HG03571 (cell line): Measurements from ENCODE around the gene ARNT2.

Experiments used
- ATAC-seq: cut with Tn5 transposase; IDR thresholded peaks from one replicate; pipeline ENCODE4 v1.9.1; 2021; ENCODE audit not compliant: unreplicated experiment

Gene ARNT2

DNA sequence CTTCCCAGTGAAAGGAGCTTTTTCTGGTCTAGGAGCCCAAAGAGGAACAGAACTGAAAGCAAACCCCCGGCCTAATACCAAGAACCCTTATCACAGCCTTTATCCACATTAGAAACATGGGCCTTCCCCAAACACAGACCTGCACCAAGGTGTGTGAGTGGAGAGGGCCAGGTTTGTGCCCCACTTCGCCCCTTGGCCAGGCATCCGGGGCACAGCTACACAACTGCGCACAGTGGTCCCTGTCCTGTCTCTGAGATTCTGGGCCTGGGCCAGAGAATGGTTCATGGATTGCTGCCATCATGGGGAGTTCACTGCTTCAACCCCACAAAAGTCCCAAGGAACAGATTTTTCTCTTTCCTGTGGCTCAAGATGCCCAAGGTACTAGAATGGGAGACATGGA, 165.5 kb downstream of the ARNT2 start:
- ATAC-seq, result no peak

DNA sequence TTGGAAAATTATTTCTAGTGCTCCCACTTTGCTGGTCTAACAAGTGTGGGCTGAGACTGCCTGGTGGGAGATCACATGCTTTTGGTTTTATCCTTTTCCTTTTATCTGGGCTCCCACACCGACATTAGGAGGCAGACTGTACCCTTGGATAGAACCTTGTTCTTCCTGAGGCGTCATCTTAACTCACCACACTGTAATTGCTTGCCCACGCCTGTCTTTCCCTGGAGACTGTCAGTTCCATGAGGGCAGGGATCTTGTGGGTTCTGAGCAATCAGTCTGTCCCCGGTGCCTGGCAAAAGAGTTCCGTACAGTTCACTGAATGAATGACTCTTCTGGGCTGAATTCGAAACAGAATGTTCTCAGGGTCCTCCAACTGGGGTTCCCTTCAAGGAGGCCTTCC, 166.4 kb downstream of the ARNT2 start:
- no peak for ATAC-seq

DNA sequence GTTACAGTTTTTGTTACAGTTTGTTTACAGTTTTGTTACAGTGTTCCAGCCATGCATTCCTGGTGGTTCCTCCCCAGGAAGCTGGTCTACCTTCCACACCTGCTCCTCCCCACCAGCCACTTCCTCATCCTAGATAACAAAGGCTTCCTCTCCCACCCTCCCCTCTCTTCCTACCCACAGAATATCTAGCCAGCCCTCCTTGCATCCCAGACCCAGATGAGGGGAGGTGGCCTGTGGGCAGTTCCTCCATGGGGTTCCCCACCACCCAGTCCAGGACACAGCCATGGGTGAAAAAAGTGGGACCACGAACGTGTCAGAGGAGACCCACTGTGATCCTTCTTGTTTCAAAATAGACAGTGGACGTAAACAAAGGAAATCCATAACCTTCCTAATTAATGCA, 168.2 kb downstream of the ARNT2 start:
- ATAC-seq, result no peak

DNA sequence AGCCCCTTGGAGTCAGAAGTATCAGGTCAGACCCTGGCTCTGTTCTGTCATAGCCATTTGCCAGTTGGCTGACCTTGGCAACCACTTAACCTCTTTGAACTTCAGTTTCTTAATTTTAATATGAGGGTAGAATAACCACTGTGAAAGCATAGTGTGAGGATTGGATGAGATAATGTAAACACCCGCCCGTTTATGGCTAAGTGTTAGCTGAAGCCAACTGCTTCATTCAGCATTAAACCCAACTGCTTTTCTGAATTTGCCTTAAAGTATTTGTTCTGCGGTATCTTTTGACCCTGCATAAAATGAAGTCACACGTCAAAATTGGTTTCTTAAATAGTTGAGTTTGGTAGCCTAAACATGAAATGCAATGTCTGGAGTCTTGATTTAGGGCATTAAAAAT, 169.4 kb downstream of the ARNT2 start:
- ATAC-seq, result no peak

DNA sequence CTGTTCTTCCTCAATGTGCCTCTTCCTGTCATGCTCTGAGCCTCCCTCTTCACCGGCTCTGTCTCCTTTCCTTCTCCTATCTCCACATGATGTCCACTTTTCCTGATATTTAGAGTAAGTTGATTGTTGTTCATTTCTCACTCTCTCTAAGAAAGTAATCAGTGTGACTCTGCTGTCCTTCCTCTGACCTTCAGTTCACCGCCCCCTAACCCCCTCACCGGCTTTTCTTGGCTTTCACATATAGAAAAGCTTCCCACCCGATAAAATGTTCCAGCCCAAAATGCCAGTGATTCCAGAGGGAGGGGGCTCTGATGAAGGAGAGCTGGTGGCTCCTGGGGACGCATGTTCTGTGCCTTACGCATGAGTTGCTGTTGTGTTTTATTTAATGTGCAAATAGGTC, 170.4 kb downstream of the ARNT2 start:
- ATAC-seq, result no peak

DNA sequence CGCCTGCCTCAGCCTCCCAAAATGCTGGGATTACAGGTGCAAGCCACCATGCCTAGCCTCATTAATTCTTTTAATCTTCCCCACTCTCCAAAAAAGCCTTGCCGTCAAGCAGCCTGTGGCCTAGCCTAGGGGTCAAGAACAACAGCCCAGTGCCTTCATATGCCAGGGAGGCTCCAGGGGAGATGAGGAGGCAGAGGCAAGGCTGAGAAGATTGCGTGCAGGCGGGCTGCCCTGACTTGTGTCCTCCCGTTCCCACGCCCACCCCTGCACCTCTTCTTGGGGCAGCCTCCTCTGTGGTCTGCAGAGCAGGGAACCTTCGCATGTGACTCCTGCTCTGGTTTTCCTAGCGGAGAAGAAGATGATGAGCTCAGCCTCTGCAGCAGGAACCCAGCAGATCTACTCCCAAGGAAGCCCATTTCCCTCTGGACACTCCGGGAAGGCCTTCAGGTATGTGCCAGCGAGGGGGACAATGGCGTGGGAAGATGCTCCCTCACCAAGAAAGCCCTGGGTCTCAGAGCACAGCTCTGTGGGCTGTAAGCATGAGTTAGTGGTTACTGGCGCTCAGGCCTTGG, 172.4 kb downstream of the ARNT2 start:
- ATAC-seq, result no peak

DNA sequence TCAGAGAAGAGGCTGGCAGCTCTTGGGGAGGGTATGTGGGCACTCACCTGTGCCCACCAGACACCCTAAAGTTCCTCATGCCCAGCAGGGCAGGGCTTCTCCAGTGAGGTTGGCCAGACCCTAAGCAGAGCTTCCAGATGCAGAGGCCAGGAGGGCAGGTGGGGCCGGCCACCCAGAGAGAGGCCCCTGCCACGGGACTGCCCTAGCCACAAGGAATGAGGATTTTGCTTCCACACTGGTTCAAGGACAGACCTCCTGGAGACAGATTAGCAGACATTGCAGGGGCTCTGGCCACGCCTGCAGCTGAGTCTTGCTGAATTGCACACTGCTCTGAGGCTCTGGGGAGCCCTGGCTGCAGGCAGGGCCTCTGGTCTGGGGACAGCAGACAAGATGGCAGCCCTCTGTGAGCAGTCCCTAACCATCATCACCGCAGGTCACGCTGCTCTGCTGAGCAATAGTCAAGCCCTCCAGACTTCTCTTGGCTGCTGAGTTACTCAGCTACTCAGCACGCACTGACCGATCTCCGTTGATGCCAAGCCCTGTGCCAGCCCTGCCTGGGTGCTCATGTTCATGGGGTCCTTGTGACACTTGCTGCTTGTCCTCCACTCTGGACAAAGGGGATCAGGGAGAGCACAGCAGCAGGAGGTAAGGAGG, 173.5 kb downstream of the ARNT2 start:
- ATAC-seq, result no peak

DNA sequence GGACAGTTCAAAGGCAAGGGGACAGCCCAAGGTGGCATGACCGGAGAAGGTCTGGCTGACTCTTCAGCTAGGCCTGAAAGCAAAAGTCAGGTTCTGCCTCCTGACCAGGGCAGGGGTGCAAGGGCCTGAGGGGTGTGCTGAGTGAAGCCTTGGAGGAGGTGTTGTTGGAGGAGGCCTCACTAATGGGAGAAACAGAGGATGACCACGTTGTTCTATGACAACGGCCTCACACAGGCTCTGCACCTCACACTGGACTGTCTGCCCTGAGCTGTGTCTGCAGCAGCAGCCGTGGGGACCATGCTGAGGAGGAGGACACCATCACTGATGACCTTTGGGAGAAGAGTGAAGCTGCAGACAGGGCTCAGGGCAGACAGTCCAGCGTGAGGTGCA, 174.0 kb downstream of the ARNT2 start:
- no peak for ATAC-seq

DNA sequence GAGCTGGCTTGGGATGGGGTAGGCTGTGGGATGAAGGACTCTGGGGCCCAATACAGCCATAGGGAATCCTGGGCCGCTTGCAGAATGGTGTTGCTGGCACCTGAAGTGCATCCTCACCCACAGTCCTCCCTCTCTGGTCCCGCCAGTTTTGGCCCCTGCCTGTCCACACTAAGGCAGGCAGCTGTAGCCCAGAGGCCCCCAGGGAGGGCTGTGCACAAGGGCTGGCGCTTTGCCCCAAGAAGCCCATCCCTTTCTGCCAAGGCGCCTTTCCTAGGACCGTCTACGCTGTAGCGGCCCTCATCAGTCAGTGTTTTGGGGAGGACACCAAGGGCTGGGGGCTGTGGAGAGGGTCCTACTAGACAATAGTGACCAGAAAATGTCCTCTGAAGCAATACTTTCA, 174.7 kb downstream of the ARNT2 start:
- no peak for ATAC-seq

DNA sequence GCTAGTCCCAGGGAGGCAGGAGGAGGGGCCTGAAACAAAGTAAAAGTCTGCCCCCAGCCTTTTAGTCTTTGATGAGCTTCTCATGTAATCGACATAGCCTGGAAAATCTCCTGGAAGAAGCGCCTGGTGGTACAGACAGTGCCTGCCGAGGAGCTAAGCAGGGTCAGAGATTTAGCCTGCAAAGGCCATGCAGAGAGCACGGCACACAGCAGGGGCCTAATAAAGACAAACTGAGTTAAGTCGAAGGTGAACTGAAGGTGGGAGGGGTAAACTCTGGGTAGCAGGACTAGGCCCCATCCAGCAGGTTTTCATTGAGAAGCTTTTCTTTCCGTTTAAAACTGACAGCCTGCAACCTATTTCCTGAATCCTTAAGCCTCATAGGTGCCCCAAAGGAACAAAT, 175.4 kb downstream of the ARNT2 start:
- ATAC-seq, result no peak

DNA sequence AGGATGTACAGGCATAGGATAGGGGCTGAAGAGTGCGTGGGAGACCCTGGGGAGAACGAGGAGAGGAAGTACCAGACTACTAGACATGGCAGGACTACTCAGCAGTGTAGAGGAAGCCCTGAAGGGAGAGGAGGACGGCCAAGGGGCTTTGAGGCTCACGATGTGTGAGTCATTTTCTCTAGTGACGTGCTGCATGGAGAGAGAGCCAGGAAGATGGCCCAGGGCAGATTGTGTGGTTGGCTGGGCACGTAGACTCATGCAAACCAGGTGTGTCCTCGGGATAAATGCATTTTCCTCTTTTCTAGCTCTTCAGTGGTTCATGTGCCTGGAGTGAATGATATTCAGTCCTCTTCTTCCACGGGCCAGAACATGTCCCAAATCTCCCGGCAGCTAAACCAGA, 175.9 kb downstream of the ARNT2 start:
- ATAC-seq, result no peak

DNA sequence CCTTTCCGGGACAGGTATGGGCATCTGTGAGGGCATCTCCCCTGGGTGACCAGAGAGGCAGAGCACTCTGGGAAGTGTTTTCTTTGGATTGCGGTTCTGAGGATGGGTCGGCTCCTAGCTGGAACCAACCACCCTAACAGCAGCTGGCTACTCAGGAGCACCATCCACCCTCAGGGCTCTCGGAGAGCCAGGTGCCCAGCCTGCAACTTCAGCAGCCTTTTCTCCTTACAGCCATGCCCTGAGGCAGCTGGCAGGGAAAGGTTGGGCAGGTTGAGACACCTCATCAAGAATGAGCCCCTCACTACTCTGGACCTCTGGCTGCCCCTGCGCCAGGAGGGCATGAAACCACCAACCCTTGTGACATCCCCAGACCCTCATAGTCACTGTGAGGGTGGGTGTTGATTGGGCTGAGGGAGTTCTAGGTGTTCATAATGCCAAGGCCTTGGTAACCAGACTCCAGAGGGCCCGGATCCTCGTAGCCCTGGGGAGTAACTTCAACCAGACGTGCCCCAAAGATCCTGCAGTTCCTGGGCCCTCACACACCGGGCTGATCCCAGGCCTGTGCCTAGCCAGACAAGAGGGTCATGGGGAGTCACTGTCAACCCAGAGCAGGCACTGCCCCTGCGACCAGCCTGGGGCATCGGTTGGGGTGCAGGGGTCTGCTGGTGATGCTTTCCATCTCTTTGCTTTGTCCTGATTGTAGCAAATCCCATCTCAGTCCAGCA, 176.5 kb downstream of the ARNT2 start:
- no peak for ATAC-seq

DNA sequence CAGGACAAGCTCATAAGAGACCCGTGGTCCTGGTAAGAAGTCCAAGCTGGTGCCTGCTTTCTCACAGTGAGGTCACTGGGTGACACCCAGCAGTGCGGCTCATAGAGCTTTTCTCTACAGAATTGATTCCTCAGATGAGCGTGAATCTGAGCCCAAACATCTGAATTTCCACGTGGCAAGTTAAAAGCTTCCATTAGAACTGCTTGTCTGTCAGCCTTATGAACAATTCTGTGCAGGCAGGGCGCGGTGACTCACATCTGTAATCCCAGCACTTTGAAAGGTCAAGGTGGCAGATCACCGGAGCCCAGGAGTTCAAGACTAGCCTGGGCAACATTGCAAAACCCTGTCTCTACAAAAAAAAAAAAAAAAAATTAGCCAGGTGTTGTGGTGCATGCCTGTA, 177.8 kb downstream of the ARNT2 start:
- ATAC-seq, result no peak

DNA sequence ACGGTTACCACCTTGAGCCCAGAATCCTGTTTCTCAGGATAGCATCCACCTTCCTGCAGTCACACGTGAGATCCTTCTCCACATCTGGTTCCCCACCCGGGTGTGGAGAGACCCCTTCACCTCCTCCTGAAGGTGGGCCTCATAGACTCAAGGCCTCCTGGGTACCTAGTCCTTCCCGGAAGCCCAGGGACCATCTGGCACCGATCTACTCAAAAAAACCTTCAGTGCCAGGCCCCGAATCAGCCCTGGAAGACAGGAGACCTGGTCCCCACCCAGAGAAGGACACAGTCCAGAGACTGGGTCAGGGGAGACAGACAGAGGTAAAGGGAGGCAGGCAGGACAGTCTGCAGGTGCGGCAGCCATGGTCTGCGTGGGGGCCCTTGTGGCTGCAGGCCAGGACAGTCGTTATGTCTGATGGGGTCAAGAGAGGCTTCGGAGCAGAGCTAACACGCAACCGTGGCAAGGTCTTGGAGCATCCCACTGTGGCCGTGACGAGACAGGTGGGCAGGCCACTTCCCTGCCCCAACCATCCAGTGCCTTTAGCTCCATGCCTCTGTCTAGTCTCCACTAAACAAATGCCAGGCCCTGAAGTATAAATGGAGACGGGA, 178.7 kb downstream of the ARNT2 start:
- no peak for ATAC-seq

DNA sequence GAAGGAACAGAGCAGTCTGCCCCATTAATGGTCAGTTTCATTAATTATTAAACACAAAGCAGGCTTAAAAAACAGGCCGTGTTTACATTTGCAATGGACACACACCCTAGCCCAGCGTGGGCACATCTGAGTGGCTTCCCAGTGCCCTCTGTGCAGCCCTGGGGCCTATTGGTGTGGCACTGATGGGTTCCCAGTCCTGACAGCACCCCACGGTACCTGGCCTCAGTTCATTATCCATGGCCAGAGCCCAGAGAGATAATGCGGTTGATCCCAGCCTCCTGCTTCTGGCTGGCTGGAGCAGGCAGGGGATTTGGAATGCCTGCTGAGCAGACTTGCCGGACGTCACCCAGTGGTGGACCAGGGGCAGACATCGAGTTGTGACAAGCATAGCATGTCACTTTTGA, 180.4 kb downstream of the ARNT2 start:
- no peak for ATAC-seq

DNA sequence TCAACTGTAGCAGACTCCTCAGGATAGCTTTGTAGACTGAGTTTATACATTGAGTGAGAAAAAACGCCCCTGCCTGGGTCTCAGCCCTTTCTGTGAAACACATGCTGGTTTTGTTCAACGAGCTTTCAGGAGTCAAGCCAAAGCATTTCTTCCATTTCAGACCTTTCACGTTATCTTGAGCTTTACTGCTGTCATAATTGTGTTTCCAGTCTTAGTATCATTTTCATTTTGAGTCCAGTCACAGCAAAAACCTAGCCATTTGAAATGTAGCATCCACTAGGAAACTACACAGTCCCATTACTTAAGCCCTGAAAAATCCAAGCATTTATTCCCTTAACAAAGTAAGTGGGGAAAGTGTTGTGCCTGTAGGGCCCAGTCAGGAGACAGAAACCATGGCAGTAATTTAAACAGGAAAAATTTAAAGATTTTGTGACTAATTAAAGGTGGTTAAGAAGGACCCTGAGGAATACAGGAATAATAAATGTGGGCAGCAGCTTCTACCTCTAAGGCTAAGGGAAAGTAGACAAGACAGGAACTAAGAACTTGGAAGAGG, 180.9 kb downstream of the ARNT2 start:
- no peak for ATAC-seq

DNA sequence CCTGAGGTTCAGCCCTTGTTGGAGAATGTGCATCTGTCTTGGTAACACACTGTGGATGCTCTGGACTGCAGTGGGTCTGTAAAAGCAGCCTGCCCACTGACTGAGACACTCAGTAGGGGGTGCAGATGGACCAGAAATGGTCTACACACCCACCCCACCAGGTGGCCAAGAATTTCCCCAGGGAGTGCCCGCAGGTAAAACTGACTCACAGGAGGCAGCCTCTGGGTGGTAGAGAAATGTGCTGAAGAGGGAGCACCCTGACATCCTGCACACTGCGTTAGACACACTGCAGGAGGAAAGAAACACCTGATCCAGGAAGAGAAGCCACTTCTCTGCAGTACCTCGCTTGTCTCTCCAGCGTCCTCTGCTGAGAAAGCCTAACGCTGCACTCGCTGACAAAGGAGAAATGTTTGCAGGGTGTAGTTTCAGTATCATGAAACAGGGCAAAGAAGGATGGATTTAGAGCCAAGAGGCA, 181.4 kb downstream of the ARNT2 start:
- ATAC-seq, result no peak

DNA sequence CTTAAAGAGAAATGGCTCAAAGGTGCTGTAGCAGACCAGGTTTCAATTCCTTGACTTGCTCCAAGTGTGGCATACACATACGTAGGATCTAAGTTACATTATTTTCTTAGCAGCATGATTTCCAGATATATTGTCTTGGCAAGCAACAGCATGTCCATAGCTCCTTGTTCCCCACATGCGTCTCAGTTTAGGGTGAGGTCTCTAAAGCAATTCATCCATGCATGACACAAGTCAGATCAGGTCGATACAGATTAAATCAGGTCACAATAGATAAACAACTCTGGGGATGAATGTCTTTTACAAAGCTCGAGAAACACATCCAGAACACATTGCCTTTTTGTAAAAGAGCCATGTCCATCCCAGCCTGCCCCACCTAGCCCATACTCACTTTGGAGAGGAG, 182.0 kb downstream of the ARNT2 start:
- no peak for ATAC-seq

DNA sequence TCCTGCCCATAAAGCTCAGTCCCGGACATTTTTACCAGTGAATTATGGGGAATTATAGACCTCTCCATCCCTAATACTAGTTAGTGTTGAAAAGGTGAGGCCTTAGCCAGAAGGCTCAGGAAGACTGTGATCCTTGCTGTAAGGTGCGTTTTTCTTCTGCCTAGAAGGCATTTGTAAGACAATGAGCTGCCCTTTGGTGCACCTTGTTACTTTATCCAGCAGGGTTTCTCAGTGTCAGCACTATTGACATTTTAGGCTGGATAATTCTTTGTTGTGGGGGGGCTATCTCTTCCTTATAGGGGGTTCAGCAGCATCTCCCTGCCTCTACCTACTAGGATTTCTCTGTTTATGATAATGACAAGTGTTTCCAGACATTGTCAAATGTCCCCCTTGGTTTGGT, 182.8 kb downstream of the ARNT2 start:
- no peak for ATAC-seq

DNA sequence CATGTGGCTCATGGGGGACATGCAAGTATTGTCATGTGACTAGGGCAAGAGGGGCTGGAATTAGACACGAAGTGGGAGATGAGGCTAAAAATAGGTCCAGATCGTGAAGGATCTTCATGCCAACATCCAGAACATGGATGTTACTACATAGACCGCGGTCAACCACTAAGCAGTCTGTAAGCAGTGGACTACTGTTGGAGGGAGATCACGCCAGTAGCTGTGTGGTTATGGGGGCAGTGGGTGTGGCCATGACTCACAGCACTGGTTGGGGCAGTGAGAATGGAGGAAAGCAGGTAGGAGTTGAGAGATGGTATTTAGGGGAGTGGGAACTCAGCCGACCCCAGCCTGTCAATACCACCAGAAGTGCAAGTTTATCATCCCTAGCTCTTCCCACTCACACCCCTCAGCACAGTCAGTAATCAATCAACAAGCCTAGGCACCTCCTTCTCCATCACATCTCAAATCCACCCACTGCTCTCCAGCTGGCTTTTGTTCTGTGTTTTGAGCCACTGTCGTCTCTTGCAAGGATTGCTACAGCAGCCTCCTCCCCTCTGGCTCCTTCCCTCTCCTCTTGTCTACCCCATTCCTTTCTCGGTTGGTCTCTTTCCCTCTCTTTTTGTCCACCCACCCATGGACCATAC, 183.8 kb downstream of the ARNT2 start:
- ATAC-seq, result no peak

DNA sequence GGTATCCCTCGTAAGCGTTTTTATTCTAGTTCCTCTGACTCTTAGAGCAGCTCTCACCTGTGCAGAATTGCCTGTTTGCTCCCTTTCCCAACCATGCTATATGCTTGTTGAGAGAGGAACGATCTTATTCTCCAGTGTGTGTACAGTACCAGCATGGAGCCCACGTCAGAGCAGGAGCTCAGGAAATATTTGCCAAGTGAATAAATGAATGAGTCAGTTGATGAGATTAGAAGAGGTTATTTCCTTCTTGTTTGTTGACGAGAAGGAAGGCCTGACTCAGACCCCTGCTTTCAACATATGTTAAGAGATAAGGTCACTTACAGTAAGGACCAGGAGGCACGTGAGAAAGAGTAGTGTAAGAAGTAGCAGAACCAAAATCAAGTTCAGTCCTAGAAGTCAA, 184.6 kb downstream of the ARNT2 start:
- ATAC-seq, result no peak
